Activated CD8-positive, alpha-beta T cell treated with anti-CD3 and anti-CD28 coated beads for 36 hours (primary cell): Measurements from ENCODE around the gene GALNT17. TPM values are rescaled to one million over a fixed set of nuclear protein-coding genes. Genes with fewer than 3 reads are reported as not detected.

ENCODE experiments used
- ATAC-seq: fragments of 200-7000 bp; cut with Tn5 transposase; one replicate; pipeline ENCODE4 v1.10.0; 2021; ENCODE audit warnings: mild to moderate bottlenecking, moderate library complexity
- CTCF ChIA-PET: fragments of 350-600 bp; sonication (Branson Sonifier 250); formaldehyde crosslinking; loops from one replicate; lab custom pipeline; 2021; ENCODE audit warnings: antibody characterized with exemption; lab: Charles Lee
- POLR2A ChIA-PET: fragments of 350-600 bp; sonication (Branson Sonifier 250); formaldehyde crosslinking; loops from one replicate; lab custom pipeline; 2021; ENCODE audit warnings: antibody characterized with exemption; lab: Charles Lee
- DNase-seq: peaks from one replicate; pipeline ENCODE4 v3.0.0-alpha.2; 2020
- H3K27ac Mint-ChIP-seq: one replicate; pipeline ENCODE4 v1.8.0; 2021; ENCODE audit warnings: mild to moderate bottlenecking, mixed read lengths
- H3K27me3 Mint-ChIP-seq: one replicate; pipeline ENCODE4 v1.8.0; 2021; ENCODE audit warnings: mixed read lengths
- H3K36me3 Mint-ChIP-seq: one replicate; pipeline ENCODE4 v1.8.0; 2021; ENCODE audit warnings: low read depth, mixed read lengths
- H3K4me1 Mint-ChIP-seq: one replicate; pipeline ENCODE4 v1.8.0; 2021; ENCODE audit warnings: low read depth, mixed read lengths
- H3K4me3 Mint-ChIP-seq: one replicate; pipeline ENCODE4 v1.8.0; 2021; ENCODE audit warnings: mild to moderate bottlenecking, moderate library complexity, mixed read lengths
- H3K9me3 Mint-ChIP-seq: one replicate; pipeline ENCODE4 v1.8.0; 2021; ENCODE audit warnings: mixed read lengths
- intact Hi-C: fragments of 100-400 bp; cut with micrococcal nuclease; formaldehyde crosslinking; loops from one replicate; pipeline ENCODE4 v1.10.0; 2022
- total RNA-seq, 2 experiments: library from RNA; stranded (reverse); gene quantifications; one replicate each; pipeline ENCODE4 v1.2.3, GENCODE V29; 2021
- TF ChIP-seq, protein P1 (sequence below): fragments of 200-600 bp; IDR thresholded peaks from one replicate; pipeline ENCODE4 v1.8.0; 2022; ENCODE audit warnings: antibody characterized with exemption, mild to moderate bottlenecking

GALNT17 gene
- total RNA-seq, 2 experiments from 2014 or later: not detected

GRCh38 chr7:71312755-71313490 lies 181.0 kb downstream of the GALNT17 start:
- Mint-ChIP-seq H3K36me3 (no peaks in the 10 kb centered on the region), H3K9me3 (peaks cover 8% of the 10 kb centered on the region), H3K4me3 (no peak overlapping the region), H3K4me1 (no peaks in the 10 kb centered on the region), H3K27me3 (no peaks in the 10 kb centered on the region), H3K27ac (no peak overlapping the region)
- ATAC-seq: no peak
- CTCF ChIA-PET: no interaction called here
- TF ChIP-seq, protein P1, sequence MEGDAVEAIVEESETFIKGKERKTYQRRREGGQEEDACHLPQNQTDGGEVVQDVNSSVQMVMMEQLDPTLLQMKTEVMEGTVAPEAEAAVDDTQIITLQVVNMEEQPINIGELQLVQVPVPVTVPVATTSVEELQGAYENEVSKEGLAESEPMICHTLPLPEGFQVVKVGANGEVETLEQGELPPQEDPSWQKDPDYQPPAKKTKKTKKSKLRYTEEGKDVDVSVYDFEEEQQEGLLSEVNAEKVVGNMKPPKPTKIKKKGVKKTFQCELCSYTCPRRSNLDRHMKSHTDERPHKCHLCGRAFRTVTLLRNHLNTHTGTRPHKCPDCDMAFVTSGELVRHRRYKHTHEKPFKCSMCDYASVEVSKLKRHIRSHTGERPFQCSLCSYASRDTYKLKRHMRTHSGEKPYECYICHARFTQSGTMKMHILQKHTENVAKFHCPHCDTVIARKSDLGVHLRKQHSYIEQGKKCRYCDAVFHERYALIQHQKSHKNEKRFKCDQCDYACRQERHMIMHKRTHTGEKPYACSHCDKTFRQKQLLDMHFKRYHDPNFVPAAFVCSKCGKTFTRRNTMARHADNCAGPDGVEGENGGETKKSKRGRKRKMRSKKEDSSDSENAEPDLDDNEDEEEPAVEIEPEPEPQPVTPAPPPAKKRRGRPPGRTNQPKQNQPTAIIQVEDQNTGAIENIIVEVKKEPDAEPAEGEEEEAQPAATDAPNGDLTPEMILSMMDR: no peak
- intact Hi-C loops: no loop called here
- DNase-seq: no peak
- POLR2A ChIA-PET: no interaction called here

GRCh38 chr7:71313553-71313952 lies 181.6 kb downstream of the GALNT17 start:
- DNase-seq: no peak
- H3K4me3 Mint-ChIP-seq: no peak overlapping the region
- no peaks in the 10 kb centered on the region for H3K4me1 Mint-ChIP-seq
- no peaks in the 10 kb centered on the region for H3K27me3 Mint-ChIP-seq
- TF ChIP-seq, protein P1: no peak
- no peak for ATAC-seq
- intact Hi-C loops: no loop called here
- ChIA-PET CTCF (no interaction called here), POLR2A (no interaction called here)
- H3K9me3 Mint-ChIP-seq: peaks cover 8% of the 10 kb centered on the region
- no peak overlapping the region for H3K27ac Mint-ChIP-seq
- no peaks in the 10 kb centered on the region for H3K36me3 Mint-ChIP-seq

DNA sequence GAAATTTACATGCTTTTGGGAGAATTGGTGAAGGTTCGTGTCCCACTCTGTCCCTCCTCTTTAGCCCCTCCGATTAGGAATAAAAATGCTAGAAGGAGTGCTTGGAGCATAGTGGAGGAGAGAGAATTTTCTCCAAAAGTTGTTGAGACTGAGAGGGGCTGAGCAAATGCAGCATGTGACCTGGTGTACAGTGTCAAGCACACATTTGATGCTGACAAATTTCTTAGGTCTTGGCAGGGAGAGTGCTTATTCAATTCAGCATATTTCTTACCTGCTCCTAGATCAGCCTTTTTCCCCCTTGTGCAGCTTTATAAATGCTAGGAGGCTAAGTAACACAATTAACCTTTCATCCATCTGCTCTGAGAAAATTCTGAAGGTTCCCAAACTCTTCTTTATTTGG lies 189.0 kb downstream of the GALNT17 start:
- CTCF ChIA-PET: no interaction called here
- POLR2A ChIA-PET: no interaction called here
- H3K4me1 Mint-ChIP-seq: no peaks in the 10 kb centered on the region
- TF ChIP-seq, protein P1: no peak
- no peaks in the 10 kb centered on the region for H3K27me3 Mint-ChIP-seq
- no peak for DNase-seq
- no peak overlapping the region for H3K27ac Mint-ChIP-seq
- no peak for ATAC-seq
- intact Hi-C loops: no loop called here
- peaks cover 1% of the 10 kb centered on the region for H3K9me3 Mint-ChIP-seq
- H3K4me3 Mint-ChIP-seq: no peak overlapping the region
- no peaks in the 10 kb centered on the region for H3K36me3 Mint-ChIP-seq

- TF ChIP-seq, protein P1: no peak
- no peaks in the 10 kb centered on the region for H3K36me3 Mint-ChIP-seq
- no peaks in the 10 kb centered on the region for H3K4me1 Mint-ChIP-seq
- no peak overlapping the region for H3K27ac Mint-ChIP-seq
- peaks cover 1% of the 10 kb centered on the region for H3K9me3 Mint-ChIP-seq
- ChIA-PET POLR2A (no interaction called here), CTCF (no interaction called here)
- H3K27me3 Mint-ChIP-seq: no peaks in the 10 kb centered on the region
- no peak overlapping the region for H3K4me3 Mint-ChIP-seq
- DNase-seq: no peak
- no peak for ATAC-seq
- intact Hi-C loops: no loop called here
These were observed 190.3 kb downstream of the GALNT17 start for GRCh38 chr7:71322201-71322600.

DNA sequence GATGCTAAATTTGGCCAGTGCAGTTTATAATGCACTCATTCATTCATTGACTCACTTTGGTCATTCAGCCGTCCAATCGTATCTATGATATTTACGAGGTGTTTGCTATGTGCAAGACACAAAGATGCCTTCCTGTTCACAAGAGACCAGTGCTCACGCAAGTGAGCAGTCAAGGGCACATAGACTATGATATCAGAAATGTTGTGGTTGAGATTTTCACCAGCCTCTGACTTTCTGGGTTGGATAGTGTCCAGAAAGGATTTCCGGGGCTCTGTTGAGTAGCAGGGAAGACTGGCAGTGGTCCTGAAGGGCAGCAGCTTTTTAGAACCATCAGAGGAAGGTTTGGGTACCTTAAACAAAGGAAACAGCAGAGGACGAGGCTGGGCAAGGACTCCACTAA lies 191.8 kb downstream of the GALNT17 start:
- H3K27ac Mint-ChIP-seq: no peak overlapping the region
- no peaks in the 10 kb centered on the region for H3K27me3 Mint-ChIP-seq
- H3K36me3 Mint-ChIP-seq: no peaks in the 10 kb centered on the region
- POLR2A ChIA-PET: no interaction called here
- ATAC-seq (no peak), DNase-seq (no peak)
- TF ChIP-seq, protein P1: no peak
- CTCF ChIA-PET: no interaction called here
- H3K4me1 Mint-ChIP-seq: no peaks in the 10 kb centered on the region
- no peak overlapping the region for H3K4me3 Mint-ChIP-seq
- intact Hi-C loops: no loop called here
- H3K9me3 Mint-ChIP-seq: peaks cover 1% of the 10 kb centered on the region
